ENCODE measurements around the gene KRTAP10-8. TPM values are rescaled to one million over a fixed set of nuclear protein-coding genes. Genes with fewer than 3 reads are reported as not detected.
"Not testable (repeated sequence)": the region's sequence is repeated elsewhere in the genome, so short reads cannot be mapped to it uniquely, and the experiment has no call there.

KRTAP10-8 gene
- total RNA-seq, 2 donors from 2014 or later = not detected

DNA sequence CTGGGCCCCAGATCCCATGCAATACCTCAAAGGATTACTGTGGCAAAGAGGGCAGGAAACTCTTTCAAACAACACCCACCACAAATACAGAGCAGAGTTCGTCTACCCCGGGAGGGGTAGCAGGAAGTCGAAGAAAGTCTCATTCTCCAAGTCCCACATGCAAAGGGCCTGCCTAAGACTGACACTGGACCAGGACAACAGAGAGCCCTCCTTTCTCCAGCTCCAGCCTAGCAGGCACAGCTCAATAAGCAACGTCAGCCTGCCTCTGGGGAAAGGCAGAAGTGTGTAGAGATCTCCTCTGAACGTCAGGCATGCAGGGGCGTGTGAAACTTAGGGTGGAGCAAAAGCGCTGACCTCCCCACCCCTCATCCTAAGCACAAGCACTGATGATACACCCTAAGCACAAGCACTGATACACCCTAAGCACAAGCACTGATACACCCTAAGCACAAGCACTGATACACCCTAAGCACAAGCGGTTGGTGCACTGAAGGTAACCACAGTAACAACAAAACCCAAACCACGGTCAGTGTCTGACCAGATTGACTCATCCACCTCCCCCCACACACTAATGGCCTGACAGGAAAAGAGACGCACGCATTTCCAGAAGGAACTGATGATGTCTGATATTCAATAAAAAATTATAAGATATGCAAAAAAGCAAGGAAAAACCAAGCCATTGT, 47.2 kb downstream of the KRTAP10-8 start:
- Histone ChIP-seq H3K27me3 (no peaks in the 10 kb centered on the region), H3K9ac (ENCODE audit: low read depth in 2 of 2, low read length in 2 of 2) (no peak overlapping the region), H3K36me3 (no peaks in the 10 kb centered on the region), H3K27ac (no peak overlapping the region), H3K4me3 (no peak overlapping the region), H3K9me3 (no peaks in the 10 kb centered on the region), H3K4me1 (no peaks in the 10 kb centered on the region)
- intact Hi-C loops (cut with DNase I) = no loop called here
- DNase-seq = no peak
- TF ChIP-seq, protein P1, sequence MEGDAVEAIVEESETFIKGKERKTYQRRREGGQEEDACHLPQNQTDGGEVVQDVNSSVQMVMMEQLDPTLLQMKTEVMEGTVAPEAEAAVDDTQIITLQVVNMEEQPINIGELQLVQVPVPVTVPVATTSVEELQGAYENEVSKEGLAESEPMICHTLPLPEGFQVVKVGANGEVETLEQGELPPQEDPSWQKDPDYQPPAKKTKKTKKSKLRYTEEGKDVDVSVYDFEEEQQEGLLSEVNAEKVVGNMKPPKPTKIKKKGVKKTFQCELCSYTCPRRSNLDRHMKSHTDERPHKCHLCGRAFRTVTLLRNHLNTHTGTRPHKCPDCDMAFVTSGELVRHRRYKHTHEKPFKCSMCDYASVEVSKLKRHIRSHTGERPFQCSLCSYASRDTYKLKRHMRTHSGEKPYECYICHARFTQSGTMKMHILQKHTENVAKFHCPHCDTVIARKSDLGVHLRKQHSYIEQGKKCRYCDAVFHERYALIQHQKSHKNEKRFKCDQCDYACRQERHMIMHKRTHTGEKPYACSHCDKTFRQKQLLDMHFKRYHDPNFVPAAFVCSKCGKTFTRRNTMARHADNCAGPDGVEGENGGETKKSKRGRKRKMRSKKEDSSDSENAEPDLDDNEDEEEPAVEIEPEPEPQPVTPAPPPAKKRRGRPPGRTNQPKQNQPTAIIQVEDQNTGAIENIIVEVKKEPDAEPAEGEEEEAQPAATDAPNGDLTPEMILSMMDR (IDR thresholded peaks at IDR 0.05) = no peak

DNA sequence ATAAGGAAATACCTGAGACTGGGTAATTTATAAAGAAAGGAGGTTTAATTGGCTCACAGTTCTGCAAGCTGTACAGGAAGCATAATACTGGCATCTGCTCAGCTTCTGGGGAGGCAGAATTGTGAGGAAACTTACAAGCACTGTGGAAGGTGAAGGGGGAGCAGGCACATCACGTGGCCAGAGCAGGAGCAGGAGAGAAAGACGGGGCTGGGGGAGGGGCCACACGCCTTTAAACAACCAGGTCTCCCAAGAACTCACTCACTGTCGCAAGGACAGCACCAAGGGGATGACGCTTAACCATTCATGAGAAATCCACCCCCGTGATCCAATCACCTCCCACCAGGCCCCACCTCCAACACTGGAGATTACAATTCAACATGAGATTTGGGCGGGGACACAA, 49.7 kb downstream of the KRTAP10-8 start:
- H3K9ac ChIP-seq (ENCODE audit: low read depth in 2 of 2, low read length in 2 of 2); H3K4me3 ChIP-seq; H3K27me3 ChIP-seq; H3K9me3 ChIP-seq; H3K4me1 ChIP-seq; H3K36me3 ChIP-seq; intact Hi-C loops (cut with DNase I); DNase-seq; H3K27ac ChIP-seq: not testable (repeated sequence)

Other genes with a start within 250 kb of the KRTAP10-8 start
- gene LRRC3, start 156.6 kb upstream of the KRTAP10-8 start, total RNA-seq = 1 to 10 TPM; 2.0 to 2.7 TPM
- gene KRTAP10-1, start 71.9 kb upstream of the KRTAP10-8 start, total RNA-seq = not detected
- not detected for gene KRTAP10-2, start 60.6 kb upstream of the KRTAP10-8 start, total RNA-seq
- gene KRTAP10-3, start 53.3 kb upstream of the KRTAP10-8 start, total RNA-seq = not detected
- not detected for gene KRTAP10-4, start 38.4 kb upstream of the KRTAP10-8 start, total RNA-seq
- gene KRTAP10-5, start 31.5 kb upstream of the KRTAP10-8 start, total RNA-seq = not detected
- gene KRTAP10-6, start 19.6 kb upstream of the KRTAP10-8 start, total RNA-seq = not detected
- not detected for gene KRTAP10-7, start 11.5 kb upstream of the KRTAP10-8 start, total RNA-seq
- gene KRTAP10-9, start 15.0 kb downstream of the KRTAP10-8 start, total RNA-seq = not detected
- gene KRTAP10-10, start 25.3 kb downstream of the KRTAP10-8 start, total RNA-seq = not detected
- not detected for gene KRTAP10-11, start 34.3 kb downstream of the KRTAP10-8 start, total RNA-seq
- gene KRTAP12-4, start 42.6 kb downstream of the KRTAP10-8 start, total RNA-seq = not detected
- not detected for gene KRTAP12-3, start 45.9 kb downstream of the KRTAP10-8 start, total RNA-seq
- not detected for gene KRTAP12-2, start 54.8 kb downstream of the KRTAP10-8 start, total RNA-seq
- gene KRTAP12-1, start 70.1 kb downstream of the KRTAP10-8 start, total RNA-seq = not detected
- gene KRTAP10-12, start 85.1 kb downstream of the KRTAP10-8 start, total RNA-seq = not detected
- gene TSPEAR, start 99.5 kb downstream of the KRTAP10-8 start, total RNA-seq = not detected
- gene UBE2G2, start 189.7 kb downstream of the KRTAP10-8 start, total RNA-seq = 10 to 100 TPM; 50.3 to 76.1 TPM
- gene SUMO3, start 206.0 kb downstream of the KRTAP10-8 start, total RNA-seq = 10 to 100 TPM; 81.3 to 82.8 TPM

Measured in colonic mucosa (tissue), 4 donors.